ENCODE results near the gene OR5K1. TPM values are rescaled to one million over a fixed set of nuclear protein-coding genes. Genes with fewer than 3 reads are reported as not detected.

Gene OR5K1
- total RNA-seq, 3 donors from 2014 or later = not detected

GRCh38 chr3:98513736-98514135 lies 50.7 kb downstream of the OR5K1 start:
- no peak for TF ChIP-seq CTCF (IDR thresholded peaks at IDR 0.05)
- Histone ChIP-seq H3K4me3 (no peak overlapping the region), H3K4me1 (ENCODE audit: low read depth) (no peaks in the 10 kb centered on the region), H3K9me3 (no peaks in the 10 kb centered on the region), H3K36me3 (ENCODE audit: low read depth) (no peaks in the 10 kb centered on the region)
- ATAC-seq = no peak
- intact Hi-C loops (cut with DNase I, micrococcal nuclease) = no loop called here
- DNase-seq = no peak

- DNase-seq (no peak), ATAC-seq (no peak)
- intact Hi-C loops (cut with DNase I, micrococcal nuclease) = no loop called here
- no peaks in the 10 kb centered on the region for H3K36me3 ChIP-seq (ENCODE audit: low read depth)
- no peak overlapping the region for H3K4me3 ChIP-seq
- no peaks in the 10 kb centered on the region for H3K4me1 ChIP-seq (ENCODE audit: low read depth)
- no peaks in the 10 kb centered on the region for H3K9me3 ChIP-seq
- no peak for TF ChIP-seq CTCF (IDR thresholded peaks at IDR 0.05)
Measured at GRCh38 chr3:98514948-98515347, 51.9 kb downstream of the OR5K1 start.

GRCh38 chr3:98518816-98519215 lies 55.8 kb downstream of the OR5K1 start:
- no peaks in the 10 kb centered on the region for H3K9me3 ChIP-seq
- H3K36me3 ChIP-seq (ENCODE audit: low read depth) = no peaks in the 10 kb centered on the region
- H3K4me3 ChIP-seq = no peak overlapping the region
- DNase-seq (no peak), ATAC-seq (no peak)
- intact Hi-C loops (cut with DNase I, micrococcal nuclease) = no loop called here
- no peak for TF ChIP-seq CTCF (IDR thresholded peaks at IDR 0.05)
- H3K4me1 ChIP-seq (ENCODE audit: low read depth) = peaks cover 3% of the 10 kb centered on the region

- Histone ChIP-seq H3K4me1 (ENCODE audit: low read depth) (peaks cover 3% of the 10 kb centered on the region), H3K4me3 (no peak overlapping the region), H3K9me3 (no peaks in the 10 kb centered on the region), H3K36me3 (ENCODE audit: low read depth) (no peaks in the 10 kb centered on the region)
- DNase-seq (no peak), ATAC-seq (no peak)
- intact Hi-C loops (cut with DNase I, micrococcal nuclease) = no loop called here
- TF ChIP-seq CTCF (IDR thresholded peaks at IDR 0.05) = no peak
Measured at GRCh38 chr3:98519351-98519750, 56.4 kb downstream of the OR5K1 start.

- peak overlapping the region; percentile 69 for H3K4me3 ChIP-seq
- peaks cover 3% of the 10 kb centered on the region for H3K4me1 ChIP-seq (ENCODE audit: low read depth)
- ATAC-seq (peak; percentile 75), DNase-seq (peak; percentile 45 to 68 (median 53))
- no peaks in the 10 kb centered on the region for H3K9me3 ChIP-seq
- H3K36me3 ChIP-seq (ENCODE audit: low read depth) = no peaks in the 10 kb centered on the region
- no peak for TF ChIP-seq CTCF (IDR thresholded peaks at IDR 0.05)
- intact Hi-C loops (cut with DNase I, micrococcal nuclease) = loop anchor here in 1 of 2 donors (5.0 to 10.0 kb wide), 2 partner anchors 75 to 757 kb away; partner anchors contain the start of gene ARL6
Measured at GRCh38 chr3:98521897-98522543, 59.0 kb downstream of the OR5K1 start.

Other genes starting within 250 kb of the OR5K1 start
- not detected for gene OR5H6, start 199.0 kb upstream of the OR5K1 start, total RNA-seq
- gene OR5H2, start 180.7 kb upstream of the OR5K1 start, total RNA-seq = not detected
- gene OR5K4, start 109.3 kb upstream of the OR5K1 start, total RNA-seq = not detected
- not detected for gene OR5K3, start 72.5 kb upstream of the OR5K1 start, total RNA-seq
- gene OR5K2, start 34.5 kb downstream of the OR5K1 start, total RNA-seq = not detected
- gene CLDND1, start 59.7 kb downstream of the OR5K1 start, total RNA-seq = 100 to 1,000 TPM in 1 of 3 donors, 10 to 100 TPM in 2; 64.6 to 150 (median 70.4) TPM
- 10 to 100 TPM in 1 of 3 donors, 1 to 10 TPM in 2; 4.5 to 11.5 (median 6.9) TPM for gene GPR15, start 68.8 kb downstream of the OR5K1 start, total RNA-seq
- gene CPOX, start 130.4 kb downstream of the OR5K1 start, total RNA-seq = 10 to 100 TPM; 16.2 to 17.9 (median 17.6) TPM

Data from mucosa of descending colon (tissue), 3 donors.